Endothelial cell of umbilical vein (primary cell): ENCODE data around the gene CACNA2D3. TPM values are rescaled to one million over a fixed set of nuclear protein-coding genes. Genes with fewer than 3 reads are reported as not detected.

Source experiments
- BruUV-seq: library from RNA; stranded (reverse); fragments of 400-500 nt; replicated peaks from 2 replicates; lab custom pipeline; 2021; lab: Mats Ljungman, UMichigan
- CTCF ChIA-PET: fragments of 300-600, 350-600 bp; sonication (Branson Sonifier 250); formaldehyde crosslinking; loops from one replicate; lab custom pipeline; 2021; ENCODE audit warnings: antibody characterized with exemption, inconsistent platforms; lab: Charles Lee
- POLR2A ChIA-PET: fragments of 300-600, 350-600 bp; sonication (Branson Sonifier 250); formaldehyde crosslinking; loops from one replicate; lab custom pipeline; 2021; ENCODE audit warnings: antibody characterized with exemption, inconsistent platforms; lab: Charles Lee
- DNase-seq: peaks from one replicate; pipeline ENCODE4 v3.0.0-alpha.2; 2011; ENCODE audit warnings: low read depth, low spot score
- FAIRE-seq: peaks from 2 replicates; lab custom pipeline; 2011; peaks lifted over from hg19 to GRCh38; lab: Jason Lieb, UNC
- H2AFZ ChIP-seq: 2 replicates; pipeline ENCODE4 v1.6.0; 2012; ENCODE audit warnings: low read depth, low read length, control low read depth, inconsistent platforms
- H3K27ac ChIP-seq: 2 replicates; pipeline ENCODE4 v1.5.1; 2011; ENCODE audit warnings: low read depth, mild to moderate bottlenecking, control low read depth, low read length, moderate library complexity; ENCODE audit not compliant: insufficient read depth
- H3K27me3 ChIP-seq, 2 experiments: 2 replicates each; pipeline versions ENCODE4 v1.6.0 to v1.6.1; 2011; ENCODE audit warnings: low read length in 2 of 2, mixed read lengths in 1 of 2; ENCODE audit not compliant: control insufficient read depth in 2 of 2, insufficient read depth in 2 of 2
- H3K36me3 ChIP-seq, 2 experiments: 2 replicates in 1 of 2; 3 replicates in 1 of 2; pipeline ENCODE4 v1.5.1; 2011; ENCODE audit warnings: low read length in 2 of 2, mild to moderate bottlenecking in 1 of 2, moderate library complexity in 1 of 2; ENCODE audit not compliant: control insufficient read depth in 2 of 2, insufficient read depth in 2 of 2; ENCODE audit errors: extremely low read depth in 1 of 2
- H3K4me1 ChIP-seq: 3 replicates; pipeline ENCODE4 v1.5.1; 2011; ENCODE audit warnings: mild to moderate bottlenecking, low read length; ENCODE audit not compliant: control insufficient read depth, insufficient read depth; ENCODE audit errors: extremely low read depth
- H3K4me2 ChIP-seq: 2 replicates; pipeline ENCODE4 v1.6.1; 2011; ENCODE audit warnings: low read length, control low read depth, mixed read lengths; ENCODE audit not compliant: insufficient read depth
- H3K4me3 ChIP-seq, 3 experiments: fragments of 200-600 bp in 1 of 3; sonication (generic), shearing (Covaris generic) in 1 of 3; replicated peaks in 1 of 3; 2 replicates each; pipeline ENCODE4 v1.5.1; 2011 to 2016; ENCODE audit warnings: control low read depth in 3 of 3, low read length in 3 of 3, mild to moderate bottlenecking in 2 of 3, inconsistent platforms in 1 of 3, low read depth in 1 of 3, moderate library complexity in 1 of 3; ENCODE audit not compliant: insufficient read depth in 1 of 3
- H3K79me2 ChIP-seq: 2 replicates; pipeline ENCODE4 v1.6.0; 2012; ENCODE audit warnings: low read length, inconsistent platforms; ENCODE audit not compliant: control insufficient read depth, insufficient read depth
- H3K9ac ChIP-seq: replicated peaks from 2 replicates; pipeline ENCODE3; 2011; ENCODE audit warnings: low read length, control low read depth; ENCODE audit not compliant: insufficient read depth; ENCODE audit errors: extremely low read depth
- H3K9me1 ChIP-seq: replicated peaks from 3 replicates; pipeline ENCODE4 v1.6.0; 2011; ENCODE audit warnings: mild to moderate bottlenecking, low read length; ENCODE audit not compliant: control insufficient read depth, insufficient read depth; ENCODE audit errors: extremely low read depth
- H3K9me3 ChIP-seq: replicated peaks from 2 replicates; pipeline ENCODE4 v1.5.1; 2012; ENCODE audit warnings: low read length, inconsistent platforms; ENCODE audit not compliant: control insufficient read depth, insufficient read depth
- H4K20me1 ChIP-seq: replicated peaks from 2 replicates; pipeline ENCODE3; 2011; ENCODE audit warnings: mild to moderate bottlenecking, low read length; ENCODE audit not compliant: control insufficient read depth, insufficient read depth; ENCODE audit errors: extremely low read depth
- EZH2 ChIP-seq: IDR thresholded peaks from 2 replicates; pipeline ENCODE4 v1.6.1; 2012; ENCODE audit warnings: borderline replicate concordance, low read depth, mild to moderate bottlenecking, moderate library complexity, low read length, inconsistent platforms; ENCODE audit not compliant: severe bottlenecking
- FOS ChIP-seq: IDR thresholded peaks from 2 replicates; pipeline ENCODE4 v1.6.1; 2011; ENCODE audit warnings: mild to moderate bottlenecking, low read length, moderate library complexity, borderline replicate concordance; ENCODE audit not compliant: insufficient read depth
- GATA2 ChIP-seq: IDR thresholded peaks from 2 replicates; pipeline ENCODE4 v1.7.0; 2011; ENCODE audit warnings: low read depth, mild to moderate bottlenecking, moderate library complexity, mixed read lengths, low read length; ENCODE audit not compliant: insufficient read length, insufficient read depth
- JUN ChIP-seq: IDR thresholded peaks from 2 replicates; pipeline ENCODE4 v1.6.1; 2011; ENCODE audit warnings: borderline replicate concordance, low read depth; ENCODE audit not compliant: insufficient read length, insufficient read depth
- MAX ChIP-seq: IDR thresholded peaks from 2 replicates; pipeline ENCODE4 v1.6.1; 2011; ENCODE audit not compliant: insufficient read depth, insufficient read length
- MYC ChIP-seq: IDR thresholded peaks from one replicate; pipeline ENCODE4 v1.6.1; 2011; ENCODE audit warnings: mild to moderate bottlenecking, low read depth, low read length
- POLR2A ChIP-seq: IDR thresholded peaks from 2 replicates; pipeline ENCODE4 v1.6.1; 2012; ENCODE audit warnings: low read depth, mild to moderate bottlenecking, control low read depth, low read length
- POLR2AphosphoS5 ChIP-seq: IDR thresholded peaks from 2 replicates; pipeline ENCODE4 v1.6.1; 2012; ENCODE audit warnings: low read depth, mild to moderate bottlenecking, control low read depth, low read length, moderate library complexity; ENCODE audit not compliant: insufficient read depth
- dilution Hi-C: fragments of 300-500 bp; cut with MboI; formaldehyde crosslinking; loops from one replicate; pipeline ENCODE4 v1.15.0; 2019; ENCODE audit warnings: low sequenced_read_pairs; ENCODE audit not compliant: extremely low pct_ligation_motif_present
- intact Hi-C: fragments of 100-400 bp; cut with micrococcal nuclease; formaldehyde crosslinking; loops from one replicate; pipeline ENCODE4 v1.10.0; 2022
- polyA plus RNA-seq, 4 experiments: library from polyadenylated mRNA; depleted of rRNA in 3 of 4; stranded (reverse) in 3 of 4; unstranded in 1 of 4; fragments of >200 nt; gene quantifications; 2 replicates each; pipeline versions ENCODE4 v1.2.1 to v1.2.3, GENCODE V29; 2011 to 2012; ENCODE audit warnings: missing spikeins in 1 of 4
- total RNA-seq: library from RNA; stranded (reverse); gene quantifications from 2 replicates; pipeline ENCODE4 v1.2.3, GENCODE V29; 2021
- TF ChIP-seq, protein P1 (sequence below), 2 donors: IDR thresholded peaks; 1 replicate in 1 of 2; 2 replicates in 1 of 2; pipeline ENCODE4 v1.5.1; 2011; ENCODE audit warnings: low read length in 2 of 2, mild to moderate bottlenecking in 2 of 2, moderate library complexity in 2 of 2, control low read depth in 1 of 2, inconsistent platforms in 1 of 2, low read depth in 1 of 2; ENCODE audit not compliant: insufficient read depth in 1 of 2; ENCODE audit errors: extremely low read depth in 1 of 2

CACNA2D3 gene
- total and polyA plus RNA-seq, 2 donors (not counting 3 experiments of a cell fraction or from before 2014, with no cell fraction given), result not detected

DNA sequence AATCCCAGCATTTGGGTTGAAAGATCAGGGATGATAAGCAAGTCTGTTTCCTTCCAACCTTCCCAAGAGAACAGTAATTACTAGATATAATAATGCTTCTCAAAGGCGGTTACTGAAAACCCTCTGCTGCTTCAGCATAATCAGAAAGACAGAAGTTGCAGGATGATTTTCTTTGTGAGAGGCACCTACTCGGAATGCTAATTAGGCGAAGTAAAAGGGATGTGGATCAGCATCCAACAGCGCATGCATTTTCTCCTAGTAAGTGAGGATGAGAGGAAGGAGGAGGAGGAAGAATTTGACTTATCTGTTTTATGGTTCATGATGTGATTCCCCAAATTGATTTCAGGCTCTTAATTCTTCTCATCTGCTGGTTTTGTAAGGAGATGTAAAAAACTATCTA lies 118.0 kb downstream of the CACNA2D3 start:
- TF ChIP-seq FOS (no peak), MAX (no peak), POLR2A (no peak), MYC (no peak), EZH2 (no peak), JUN (no peak), GATA2 (no peak), POLR2AphosphoS5 (no peak)
- TF ChIP-seq, protein P1, sequence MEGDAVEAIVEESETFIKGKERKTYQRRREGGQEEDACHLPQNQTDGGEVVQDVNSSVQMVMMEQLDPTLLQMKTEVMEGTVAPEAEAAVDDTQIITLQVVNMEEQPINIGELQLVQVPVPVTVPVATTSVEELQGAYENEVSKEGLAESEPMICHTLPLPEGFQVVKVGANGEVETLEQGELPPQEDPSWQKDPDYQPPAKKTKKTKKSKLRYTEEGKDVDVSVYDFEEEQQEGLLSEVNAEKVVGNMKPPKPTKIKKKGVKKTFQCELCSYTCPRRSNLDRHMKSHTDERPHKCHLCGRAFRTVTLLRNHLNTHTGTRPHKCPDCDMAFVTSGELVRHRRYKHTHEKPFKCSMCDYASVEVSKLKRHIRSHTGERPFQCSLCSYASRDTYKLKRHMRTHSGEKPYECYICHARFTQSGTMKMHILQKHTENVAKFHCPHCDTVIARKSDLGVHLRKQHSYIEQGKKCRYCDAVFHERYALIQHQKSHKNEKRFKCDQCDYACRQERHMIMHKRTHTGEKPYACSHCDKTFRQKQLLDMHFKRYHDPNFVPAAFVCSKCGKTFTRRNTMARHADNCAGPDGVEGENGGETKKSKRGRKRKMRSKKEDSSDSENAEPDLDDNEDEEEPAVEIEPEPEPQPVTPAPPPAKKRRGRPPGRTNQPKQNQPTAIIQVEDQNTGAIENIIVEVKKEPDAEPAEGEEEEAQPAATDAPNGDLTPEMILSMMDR (IDR thresholded peaks at IDR 0.05; ENCODE audit: extremely low read depth in 1 of 2, insufficient read depth in 1 of 2, low read depth in 1 of 2, low read length in 2 of 2), result no peak
- no peak overlapping the region for H3K27ac ChIP-seq
- dilution Hi-C loops, result no loop called here
- CTCF ChIA-PET, result no interaction called here
- no peaks in the 10 kb centered on the region for H3K27me3 ChIP-seq
- no peak for FAIRE-seq
- no peaks in the 10 kb centered on the region for H3K9me3 ChIP-seq
- intact Hi-C loops, result no loop called here
- no peaks in the 10 kb centered on the region for H3K36me3 ChIP-seq
- H3K4me2 ChIP-seq, result no peak overlapping the region
- no peaks in the 10 kb centered on the region for H3K4me1 ChIP-seq
- DNase-seq, result no peak
- no TSS peak for BruUV-seq
- no peaks in the 10 kb centered on the region for H4K20me1 ChIP-seq
- H3K4me3 ChIP-seq, result no peak overlapping the region
- no peaks in the 10 kb centered on the region for H3K9me1 ChIP-seq
- no peak overlapping the region for H3K9ac ChIP-seq
- POLR2A ChIA-PET, result no interaction called here
- H2AFZ ChIP-seq, result no peak overlapping the region
- H3K79me2 ChIP-seq, result no peaks in the 10 kb centered on the region
